Mesothelial cell of epicardium (in vitro differentiated cells): ENCODE data around the gene CARD9. TPM values are rescaled to one million over a fixed set of nuclear protein-coding genes. Genes with fewer than 3 reads are reported as not detected.

Experiments
- DNase-seq, 2 experiments: peaks; one replicate each; pipeline ENCODE4 v3.0.0; 2021; ENCODE audit warnings: low spot score in 2 of 2; ENCODE audit not compliant: unreplicated experiment in 2 of 2
- H3K27ac Mint-ChIP-seq: 2 replicates; pipeline ENCODE4 v1.8.0; 2021; ENCODE audit warnings: mixed read lengths
- H3K27me3 Mint-ChIP-seq: 2 replicates; pipeline ENCODE4 v1.8.0; 2021; ENCODE audit warnings: low read depth, mixed read lengths
- H3K36me3 Mint-ChIP-seq: 2 replicates; pipeline ENCODE4 v1.8.0; 2021; ENCODE audit warnings: mixed read lengths
- H3K4me1 Mint-ChIP-seq: 2 replicates; pipeline ENCODE4 v1.8.0; 2021; ENCODE audit warnings: mixed read lengths
- H3K4me3 Mint-ChIP-seq: 2 replicates; pipeline ENCODE4 v1.8.0; 2021; ENCODE audit warnings: mild to moderate bottlenecking, moderate library complexity, mixed read lengths
- H3K9me3 Mint-ChIP-seq: 2 replicates; pipeline ENCODE4 v1.8.0; 2021; ENCODE audit warnings: mixed read lengths
- CTCF ChIP-seq: fragments of 200-600 bp; sonication (generic); IDR thresholded peaks from one replicate; pipeline ENCODE4 v1.5.0; 2021; ENCODE audit warnings: antibody characterized with exemption; ENCODE audit not compliant: unreplicated experiment
- total RNA-seq: library from RNA; stranded (reverse); gene quantifications from 3 replicates; pipeline ENCODE4 v1.2.1, GENCODE V29; 2021

CARD9 gene
- total RNA-seq, 1 donor from 2014 or later: 4.9 TPM

- no peaks in the 10 kb centered on the region for H3K27me3 Mint-ChIP-seq
- no peaks in the 10 kb centered on the region for H3K4me1 Mint-ChIP-seq
- no peak overlapping the region for H3K27ac Mint-ChIP-seq
- H3K9me3 Mint-ChIP-seq: no peaks in the 10 kb centered on the region
- peaks cover 40% of the 10 kb centered on the region for H3K36me3 Mint-ChIP-seq
- no peak for DNase-seq
- TF ChIP-seq CTCF: no peak
- no peak overlapping the region for H3K4me3 Mint-ChIP-seq
Observed at GRCh38 chr9:136389396-136389795, 15.9 kb upstream of the CARD9 start.

- Mint-ChIP-seq H3K9me3 (no peaks in the 10 kb centered on the region), H3K27ac (no peak overlapping the region), H3K4me3 (no peak overlapping the region), H3K36me3 (peaks cover 42% of the 10 kb centered on the region), H3K27me3 (no peaks in the 10 kb centered on the region), H3K4me1 (no peaks in the 10 kb centered on the region)
- TF ChIP-seq CTCF: no peak
- DNase-seq: no peak
Observed at GRCh38 chr9:136387217-136387616, 13.7 kb upstream of the CARD9 start.

GRCh38 chr9:136386018-136386417 lies 12.5 kb upstream of the CARD9 start:
- DNase-seq: no peak
- no peaks in the 10 kb centered on the region for H3K4me1 Mint-ChIP-seq
- peaks cover 33% of the 10 kb centered on the region for H3K36me3 Mint-ChIP-seq
- no peak overlapping the region for H3K4me3 Mint-ChIP-seq
- H3K27me3 Mint-ChIP-seq: no peaks in the 10 kb centered on the region
- TF ChIP-seq CTCF: no peak
- H3K27ac Mint-ChIP-seq: no peak overlapping the region
- H3K9me3 Mint-ChIP-seq: no peaks in the 10 kb centered on the region

- Mint-ChIP-seq H3K27ac (no peak overlapping the region), H3K36me3 (peaks cover 33% of the 10 kb centered on the region), H3K4me3 (no peak overlapping the region), H3K4me1 (no peaks in the 10 kb centered on the region), H3K9me3 (no peaks in the 10 kb centered on the region), H3K27me3 (no peaks in the 10 kb centered on the region)
- no peak for DNase-seq
- no peak for TF ChIP-seq CTCF
Observed at GRCh38 chr9:136385015-136385414, 11.5 kb upstream of the CARD9 start.

GRCh38 chr9:136383436-136383835 lies 10.0 kb upstream of the CARD9 start:
- Mint-ChIP-seq H3K9me3 (no peaks in the 10 kb centered on the region), H3K27ac (no peak overlapping the region), H3K27me3 (no peaks in the 10 kb centered on the region), H3K36me3 (peaks cover 28% of the 10 kb centered on the region), H3K4me1 (no peaks in the 10 kb centered on the region), H3K4me3 (no peak overlapping the region)
- DNase-seq: no peak
- TF ChIP-seq CTCF: no peak

GRCh38 chr9:136381966-136382513 lies 8.6 kb upstream of the CARD9 start:
- DNase-seq: no peak
- no peak for TF ChIP-seq CTCF
- Mint-ChIP-seq H3K36me3 (peaks cover 20% of the 10 kb centered on the region), H3K4me1 (no peaks in the 10 kb centered on the region), H3K27ac (no peak overlapping the region), H3K9me3 (no peaks in the 10 kb centered on the region), H3K4me3 (no peak overlapping the region), H3K27me3 (no peaks in the 10 kb centered on the region)
